Fibroblast of skin of abdomen (primary cell): Measurements from ENCODE around the gene HSPA5.

Experiments
- DNase-seq: peaks from one replicate; pipeline ENCODE4 v3.0.0-alpha.2; 2013

Gene HSPA5

GRCh38 chr9:125189361-125190289, 51.5 kb downstream of the HSPA5 start, which contains the start of gene PPP6C:
Gene PPP6C, minus strand, starts transcription at chr9:125189803. Its CDS starts 85 bp downstream, at chr9:125189718.
- DNase-seq: peak; percentile 96

GRCh38 chr9:125189011-125189360, 52.2 kb downstream of the HSPA5 start:
- DNase-seq: no peak
